ENCODE measurements around the gene LPXN. TPM values are rescaled to one million over a fixed set of nuclear protein-coding genes. Genes with fewer than 3 reads are reported as not detected.

LPXN gene
- total and polyA plus RNA-seq, 10 of the 15 experiments (the other 5 are each of a cell fraction or from before 2014, with no cell fraction given) = 131 to 349 (median 201) TPM

GRCh38 chr11:58577555-58578135 is 2.0 kb upstream of the LPXN start (continued):
- peak; percentile 91 for TF ChIP-seq MYB (IDR thresholded peaks at IDR 0.05; ENCODE audit: borderline replicate concordance, low read depth, low read length)
- peak; percentile 93 for TF ChIP-seq CUX1 (IDR thresholded peaks at IDR 0.05; ENCODE audit: insufficient replicate concordance, low read depth, low read length)
- TF ChIP-seq, protein P1, sequence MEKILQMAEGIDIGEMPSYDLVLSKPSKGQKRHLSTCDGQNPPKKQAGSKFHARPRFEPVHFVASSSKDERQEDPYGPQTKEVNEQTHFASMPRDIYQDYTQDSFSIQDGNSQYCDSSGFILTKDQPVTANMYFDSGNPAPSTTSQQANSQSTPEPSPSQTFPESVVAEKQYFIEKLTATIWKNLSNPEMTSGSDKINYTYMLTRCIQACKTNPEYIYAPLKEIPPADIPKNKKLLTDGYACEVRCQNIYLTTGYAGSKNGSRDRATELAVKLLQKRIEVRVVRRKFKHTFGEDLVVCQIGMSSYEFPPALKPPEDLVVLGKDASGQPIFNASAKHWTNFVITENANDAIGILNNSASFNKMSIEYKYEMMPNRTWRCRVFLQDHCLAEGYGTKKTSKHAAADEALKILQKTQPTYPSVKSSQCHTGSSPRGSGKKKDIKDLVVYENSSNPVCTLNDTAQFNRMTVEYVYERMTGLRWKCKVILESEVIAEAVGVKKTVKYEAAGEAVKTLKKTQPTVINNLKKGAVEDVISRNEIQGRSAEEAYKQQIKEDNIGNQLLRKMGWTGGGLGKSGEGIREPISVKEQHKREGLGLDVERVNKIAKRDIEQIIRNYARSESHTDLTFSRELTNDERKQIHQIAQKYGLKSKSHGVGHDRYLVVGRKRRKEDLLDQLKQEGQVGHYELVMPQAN (conservative IDR thresholded peaks at IDR 0.05) = no peak; the same call in 1 of the 2 replicates
- peak; percentile 97 for TF ChIP-seq TCF3 (IDR thresholded peaks at IDR 0.05; ENCODE audit: borderline replicate concordance, insufficient read depth, low read depth, low read length)
- no peak for TF ChIP-seq CBX3 (IDR thresholded peaks at IDR 0.05; ENCODE audit: borderline replicate concordance, low read depth)
- peak; percentile 80 for TF ChIP-seq SMAD5 (IDR thresholded peaks at IDR 0.05; ENCODE audit: low read depth)
- TF ChIP-seq NFYA (IDR thresholded peaks at IDR 0.05; ENCODE audit: borderline replicate concordance, low read depth, low read length) = no peak
- TF ChIP-seq PML (IDR thresholded peaks at IDR 0.05; ENCODE audit: low read length) = peak; percentile 95
- TF ChIP-seq SREBF1 (IDR thresholded peaks at IDR 0.05; ENCODE audit: low read length) = no peak
- peak; percentile 67; the same call in 1 of the 2 replicates for TF ChIP-seq MXI1 (IDR thresholded peaks at IDR 0.05; ENCODE audit: low read depth, low read length)
- TF ChIP-seq ASH2L (IDR thresholded peaks at IDR 0.05; ENCODE audit: borderline replicate concordance, low read depth) = no peak
- TF ChIP-seq, protein P2, sequence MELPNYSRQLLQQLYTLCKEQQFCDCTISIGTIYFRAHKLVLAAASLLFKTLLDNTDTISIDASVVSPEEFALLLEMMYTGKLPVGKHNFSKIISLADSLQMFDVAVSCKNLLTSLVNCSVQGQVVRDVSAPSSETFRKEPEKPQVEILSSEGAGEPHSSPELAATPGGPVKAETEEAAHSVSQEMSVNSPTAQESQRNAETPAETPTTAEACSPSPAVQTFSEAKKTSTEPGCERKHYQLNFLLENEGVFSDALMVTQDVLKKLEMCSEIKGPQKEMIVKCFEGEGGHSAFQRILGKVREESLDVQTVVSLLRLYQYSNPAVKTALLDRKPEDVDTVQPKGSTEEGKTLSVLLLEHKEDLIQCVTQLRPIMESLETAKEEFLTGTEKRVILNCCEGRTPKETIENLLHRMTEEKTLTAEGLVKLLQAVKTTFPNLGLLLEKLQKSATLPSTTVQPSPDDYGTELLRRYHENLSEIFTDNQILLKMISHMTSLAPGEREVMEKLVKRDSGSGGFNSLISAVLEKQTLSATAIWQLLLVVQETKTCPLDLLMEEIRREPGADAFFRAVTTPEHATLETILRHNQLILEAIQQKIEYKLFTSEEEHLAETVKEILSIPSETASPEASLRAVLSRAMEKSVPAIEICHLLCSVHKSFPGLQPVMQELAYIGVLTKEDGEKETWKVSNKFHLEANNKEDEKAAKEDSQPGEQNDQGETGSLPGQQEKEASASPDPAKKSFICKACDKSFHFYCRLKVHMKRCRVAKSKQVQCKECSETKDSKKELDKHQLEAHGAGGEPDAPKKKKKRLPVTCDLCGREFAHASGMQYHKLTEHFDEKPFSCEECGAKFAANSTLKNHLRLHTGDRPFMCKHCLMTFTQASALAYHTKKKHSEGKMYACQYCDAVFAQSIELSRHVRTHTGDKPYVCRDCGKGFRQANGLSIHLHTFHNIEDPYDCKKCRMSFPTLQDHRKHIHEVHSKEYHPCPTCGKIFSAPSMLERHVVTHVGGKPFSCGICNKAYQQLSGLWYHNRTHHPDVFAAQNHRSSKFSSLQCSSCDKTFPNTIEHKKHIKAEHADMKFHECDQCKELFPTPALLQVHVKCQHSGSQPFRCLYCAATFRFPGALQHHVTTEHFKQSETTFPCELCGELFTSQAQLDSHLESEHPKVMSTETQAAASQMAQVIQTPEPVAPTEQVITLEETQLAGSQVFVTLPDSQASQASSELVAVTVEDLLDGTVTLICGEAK (IDR thresholded peaks at IDR 0.05; ENCODE audit: borderline replicate concordance) = peak; percentile 4; the same call in 1 of the 2 replicates
- TF ChIP-seq ESRRA (IDR thresholded peaks at IDR 0.05; ENCODE audit: low read length) = peak; percentile 90; the same call in 1 of the 2 replicates
- 0 out of 3 replicates have a peak, but pooled peaks of 1 of the 2 experiments have one; percentile 46 for TF ChIP-seq EGR1 (IDR thresholded peaks at IDR 0.05; ENCODE audit: borderline replicate concordance in 1 of 2, low read depth in 2 of 2, low read length in 2 of 2)
- 0 out of 2 replicates have a peak, but pooled peaks have one; percentile 25 for TF ChIP-seq SMARCA5 (IDR thresholded peaks at IDR 0.05)
- TF ChIP-seq PAX8 (IDR thresholded peaks at IDR 0.05) = no peak
- TF ChIP-seq MEF2A (IDR thresholded peaks at IDR 0.05; ENCODE audit: insufficient read depth, low read depth, low read length) = peak; percentile 83; the same call in 1 of the 2 replicates
- TF ChIP-seq NFXL1 (IDR thresholded peaks at IDR 0.05; ENCODE audit: borderline replicate concordance) = no peak
- peak; percentile 100 for TF ChIP-seq FOXM1 (IDR thresholded peaks at IDR 0.05; ENCODE audit: low read depth, low read length)

Data from GM12878 (cell line).